SU-DHL-6 (cell line): ENCODE results near the gene EPHB4.
"Not testable (repeated sequence)": the region's sequence is repeated elsewhere in the genome, so short reads cannot be mapped to it uniquely, and the experiment has no call there.

ENCODE experiments used
- H2AFZ ChIP-seq: fragments of 200-600 bp; sonication (generic); 2 replicates; pipeline ENCODE4 v1.6.1; 2014; ENCODE audit warnings: low read depth, mild to moderate bottlenecking, moderate library complexity, mixed read lengths, antibody characterized with exemption, low read length; ENCODE audit not compliant: severe bottlenecking
- H3F3A ChIP-seq: fragments of 200-600 bp; shearing (Covaris generic); 2 replicates; pipeline ENCODE4 v1.6.0; 2016; ENCODE audit warnings: antibody characterized with exemption, mild to moderate bottlenecking; ENCODE audit not compliant: insufficient read depth
- H3K27ac ChIP-seq: fragments of 200-600 bp; sonication (generic); 2 replicates; pipeline ENCODE4 v1.5.1; 2016; ENCODE audit warnings: low read depth, mild to moderate bottlenecking, low read length, moderate library complexity, mixed read lengths
- H3K27me3 ChIP-seq: fragments of 200-600 bp; sonication (generic), shearing (Covaris generic); 2 replicates; pipeline ENCODE4 v1.6.0; 2014; ENCODE audit warnings: mild to moderate bottlenecking, low read length
- H3K36me3 ChIP-seq: fragments of 200-600 bp; sonication (generic); 2 replicates; pipeline ENCODE4 v1.6.1; 2014; ENCODE audit warnings: mild to moderate bottlenecking, low read length, mixed read lengths
- H3K4me2 ChIP-seq: fragments of 300-600, 200-600 bp; shearing (Covaris generic), sonication (generic); 2 replicates; pipeline ENCODE4 v1.6.0; 2014; ENCODE audit warnings: low read length, low read depth, mild to moderate bottlenecking; ENCODE audit not compliant: poor library complexity, severe bottlenecking
- H3K4me3 ChIP-seq: fragments of 200-600 bp; sonication (generic); 2 replicates; pipeline ENCODE4 v1.5.1; 2014; ENCODE audit warnings: antibody characterized with exemption, low read length, mild to moderate bottlenecking, mixed read lengths; ENCODE audit not compliant: insufficient read depth, poor library complexity, severe bottlenecking
- H3K79me2 ChIP-seq: fragments of 200-600 bp; sonication (generic); 2 replicates; pipeline ENCODE4 v1.6.1; 2014; ENCODE audit warnings: mild to moderate bottlenecking, low read length, moderate library complexity; ENCODE audit not compliant: insufficient read depth
- H3K9ac ChIP-seq: fragments of 200-600 bp; sonication (generic); 2 replicates; pipeline ENCODE4 v1.7.0; 2014; ENCODE audit warnings: mild to moderate bottlenecking, low read length
- H3K9me2 ChIP-seq: fragments of 200-600 bp; sonication (generic); replicated peaks from 2 replicates; pipeline ENCODE4 v1.6.1; 2014; ENCODE audit warnings: low read length; ENCODE audit not compliant: insufficient read depth
- H3K9me3 ChIP-seq: fragments of 200-600 bp; sonication (generic); 2 replicates; pipeline ENCODE4 v1.6.1; 2014; ENCODE audit warnings: low read length, mixed read lengths; ENCODE audit not compliant: insufficient read depth
- H4K20me1 ChIP-seq: fragments of 200-600 bp; sonication (generic); 2 replicates; pipeline ENCODE4 v1.6.1; 2014; ENCODE audit warnings: low read depth, mild to moderate bottlenecking, antibody characterized with exemption, low read length, moderate library complexity, mixed read lengths
- CTCF ChIP-seq: fragments of 200-600 bp; sonication (generic); IDR thresholded peaks from one replicate; pipeline ENCODE4 v1.5.1; 2017; ENCODE audit warnings: antibody characterized with exemption, mild to moderate bottlenecking, low read length, moderate library complexity; ENCODE audit not compliant: insufficient read depth, poor library complexity, severe bottlenecking
- EZH2phosphoT487 ChIP-seq: fragments of 200-600 bp; sonication (generic), shearing (Covaris generic); conservative IDR thresholded peaks from 2 replicates; pipeline ENCODE4 v1.6.1; 2018; ENCODE audit warnings: mild to moderate bottlenecking, antibody characterized with exemption, low read length, moderate library complexity, mixed read lengths

Gene EPHB4

GRCh38 chr7:100763556-100764140 lies 63.7 kb downstream of the EPHB4 start:
- Histone ChIP-seq H4K20me1 (no peaks in the 10 kb centered on the region), H3K27ac (no peak overlapping the region), H3F3A (no peaks in the 10 kb centered on the region), H3K4me3 (no peak overlapping the region), H3K79me2 (no peaks in the 10 kb centered on the region), H3K36me3 (no peaks in the 10 kb centered on the region), H3K27me3 (no peaks in the 10 kb centered on the region), H3K9ac (no peak overlapping the region), H2AFZ (no peak overlapping the region), H3K4me2 (no peak overlapping the region), H3K9me3 (no peaks in the 10 kb centered on the region), H3K9me2 (no peaks in the 10 kb centered on the region)
- TF ChIP-seq EZH2phosphoT487 (no peak), CTCF (no peak)

GRCh38 chr7:100762841-100763240 lies 64.5 kb downstream of the EPHB4 start:
- not testable (repeated sequence) for H3K4me3 ChIP-seq, H3K9ac ChIP-seq, H2AFZ ChIP-seq, H3F3A ChIP-seq, H3K27me3 ChIP-seq, H3K9me3 ChIP-seq, H3K36me3 ChIP-seq, H4K20me1 ChIP-seq, H3K4me2 ChIP-seq, H3K79me2 ChIP-seq, H3K9me2 ChIP-seq, H3K27ac ChIP-seq

- Histone ChIP-seq H3K27ac (no peak overlapping the region), H3K4me2 (no peak overlapping the region)
These were observed 67.8 kb downstream of the EPHB4 start for GRCh38 chr7:100759357-100760171.

More at GRCh38 chr7:100759357-100760171, 67.8 kb downstream of the EPHB4 start:
- Histone ChIP-seq H3K9me3 (no peaks in the 10 kb centered on the region), H3K4me3 (no peak overlapping the region), H2AFZ (no peak overlapping the region), H3K27me3 (no peaks in the 10 kb centered on the region), H3F3A (no peaks in the 10 kb centered on the region), H3K79me2 (no peaks in the 10 kb centered on the region), H4K20me1 (no peaks in the 10 kb centered on the region), H3K36me3 (no peaks in the 10 kb centered on the region), H3K9ac (no peak overlapping the region), H3K9me2 (no peaks in the 10 kb centered on the region)
- TF ChIP-seq CTCF (no peak), EZH2phosphoT487 (no peak)
